Fibroblast of skin of abdomen (primary cell): ENCODE measurements around the gene DPY30.
A peak's percentile ranks its signal among the peaks of the same experiment; 100 is the strongest.

Experiments
- DNase-seq: peaks from one replicate; pipeline ENCODE4 v3.0.0-alpha.2; 2013

Gene DPY30

DNA sequence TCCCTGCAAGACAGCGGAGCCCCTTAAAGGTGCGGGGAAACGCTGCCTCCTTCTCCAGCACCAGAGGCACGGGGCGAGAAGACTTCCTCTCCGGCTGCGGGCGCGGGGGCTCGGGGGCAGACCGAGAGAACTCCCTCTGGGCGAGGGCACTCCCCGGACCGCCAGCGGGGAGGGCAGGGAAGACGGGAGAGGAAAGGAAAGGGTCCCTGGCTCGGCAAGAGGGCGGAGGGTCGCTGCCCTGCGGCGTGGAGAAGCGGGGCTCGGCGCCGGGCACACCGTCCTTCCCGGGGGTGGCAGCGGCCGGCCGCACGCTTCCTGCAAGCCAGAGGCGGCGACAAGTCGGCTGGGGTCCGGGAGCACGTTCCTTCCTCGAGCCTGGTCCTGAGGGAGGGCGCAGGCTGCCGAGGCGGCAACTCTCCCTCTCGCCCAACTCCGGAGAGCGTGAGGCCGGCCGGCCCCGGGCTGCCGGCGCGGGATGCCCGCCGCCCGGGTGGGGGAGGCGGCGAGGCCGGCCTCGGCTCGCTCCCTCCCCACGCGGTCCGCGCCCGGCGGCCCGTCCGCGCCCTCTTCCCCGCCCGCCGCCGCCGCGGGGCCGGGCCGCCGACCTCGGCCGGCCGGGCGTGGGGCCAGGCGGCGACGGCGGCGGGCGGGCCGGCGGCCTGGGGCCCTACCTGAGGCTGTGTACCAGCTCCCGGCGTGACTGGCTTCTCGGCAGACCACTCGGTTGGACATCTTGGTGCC lies 29.9 kb downstream of the DPY30 start:
- peak; percentile 14 for DNase-seq

DNA sequence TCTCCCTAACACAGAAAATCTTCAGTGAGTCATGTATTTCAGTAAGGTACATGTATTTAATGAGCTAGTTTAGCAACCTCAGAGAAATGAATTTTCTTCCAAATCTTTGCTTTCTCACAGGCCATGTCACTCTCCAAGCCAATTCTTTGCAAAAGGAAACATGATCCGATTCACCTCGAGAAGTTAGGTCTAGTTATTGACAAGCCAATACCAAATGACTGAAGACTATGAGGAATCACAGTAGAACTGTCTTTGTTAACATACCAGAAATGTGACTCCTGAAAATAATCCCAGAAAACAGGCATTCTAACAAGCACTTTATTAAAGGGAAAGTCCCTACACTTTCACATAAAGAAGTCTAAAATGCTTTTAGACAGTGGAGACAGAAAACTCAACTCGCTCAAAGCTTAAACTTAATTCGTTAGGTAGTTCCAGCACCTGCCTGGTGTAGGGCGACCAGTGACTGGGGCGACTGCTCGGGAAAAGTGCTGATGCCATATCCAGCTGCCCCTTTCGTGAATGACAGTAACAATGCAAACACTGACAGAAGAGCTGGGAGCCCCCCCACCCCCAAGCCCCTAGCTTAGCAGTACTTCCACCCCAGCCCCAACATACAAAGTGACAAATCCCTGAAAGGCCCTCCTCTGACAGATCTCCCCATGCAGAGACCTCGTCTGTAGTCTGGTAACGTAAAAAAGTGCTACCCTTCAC lies 30.6 kb downstream of the DPY30 start:
- DNase-seq: peak; percentile 30

GRCh38 chr2:32007121-32007391 lies 32.5 kb downstream of the DPY30 start:
- DNase-seq: no peak

DNA sequence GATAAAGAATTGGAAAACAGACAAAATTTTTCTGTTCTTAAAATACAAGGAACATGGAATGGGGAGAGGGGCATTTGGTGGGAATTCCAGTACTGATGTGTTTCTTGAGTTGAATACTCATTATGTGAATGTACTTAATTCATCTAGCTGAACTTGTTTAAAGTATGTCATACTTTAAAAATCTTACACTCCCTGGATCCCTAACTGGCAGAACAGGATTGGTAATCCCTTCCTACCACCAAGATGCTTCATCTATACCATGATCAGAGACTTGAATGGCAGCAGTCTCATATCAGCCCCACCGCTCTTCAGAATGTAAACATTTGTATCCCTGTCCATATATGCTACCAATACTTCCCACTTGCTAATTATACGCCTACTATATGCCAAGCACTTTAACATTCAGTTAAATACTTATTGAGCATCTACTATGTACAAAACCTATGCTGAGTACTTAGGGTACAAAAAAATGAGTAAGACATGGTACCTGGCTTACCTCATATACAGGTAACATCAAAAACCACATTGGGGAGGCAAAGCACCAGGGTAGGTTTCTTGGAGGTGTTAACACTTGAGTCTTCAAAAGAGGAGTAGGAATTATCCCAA lies 34.1 kb downstream of the DPY30 start:
- no peak for DNase-seq

GRCh38 chr2:32003791-32004190 lies 35.8 kb downstream of the DPY30 start:
- no peak for DNase-seq

DNA sequence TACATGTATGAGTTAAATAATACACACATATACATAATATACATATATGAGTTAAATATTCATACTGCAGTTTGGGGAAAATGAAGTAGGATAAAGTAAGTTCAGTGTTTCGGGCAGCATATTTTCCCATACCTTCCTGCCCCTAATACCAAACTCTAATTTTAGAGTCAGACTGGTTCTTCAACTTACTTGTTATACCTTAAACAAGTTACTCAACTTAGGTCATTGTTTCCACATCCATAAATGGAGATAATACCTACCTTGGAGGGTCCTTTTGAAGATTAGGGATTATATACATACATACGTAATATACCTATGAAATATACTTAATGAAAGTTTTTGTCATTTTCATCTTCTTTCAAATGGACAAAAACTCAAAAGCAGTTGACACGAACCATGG lies 37.2 kb downstream of the DPY30 start:
- no peak for DNase-seq

GRCh38 chr2:31999438-31999837 lies 40.2 kb downstream of the DPY30 start:
- DNase-seq: no peak

- no peak for DNase-seq
Measured at GRCh38 chr2:31998731-31999383, 40.7 kb downstream of the DPY30 start.

DNA sequence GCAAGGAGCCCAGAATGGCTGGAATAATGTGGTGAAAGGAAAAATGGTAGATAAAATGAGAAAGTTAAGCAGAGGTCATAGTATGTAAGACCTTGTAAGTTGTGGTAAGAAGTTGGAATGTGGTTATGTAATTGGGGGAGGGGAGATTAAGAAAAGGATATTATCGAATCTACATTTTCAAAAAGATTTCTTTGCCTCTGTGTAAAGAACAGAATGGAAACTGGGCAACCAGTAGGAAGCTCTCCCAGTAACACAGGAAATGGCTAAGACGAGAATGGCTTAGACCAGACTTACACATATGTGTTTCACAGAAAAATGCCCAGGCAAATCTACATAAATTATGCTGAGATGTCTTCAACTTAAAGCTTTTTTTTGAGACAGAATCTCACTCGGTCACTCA lies 42.0 kb downstream of the DPY30 start:
- peak; percentile 57 for DNase-seq

GRCh38 chr2:31996571-31997150 lies 42.9 kb downstream of the DPY30 start:
- DNase-seq: no peak

GRCh38 chr2:31992934-31993333 lies 46.7 kb downstream of the DPY30 start:
- DNase-seq: no peak

GRCh38 chr2:31992025-31992579 lies 47.5 kb downstream of the DPY30 start:
- no peak for DNase-seq

DNA sequence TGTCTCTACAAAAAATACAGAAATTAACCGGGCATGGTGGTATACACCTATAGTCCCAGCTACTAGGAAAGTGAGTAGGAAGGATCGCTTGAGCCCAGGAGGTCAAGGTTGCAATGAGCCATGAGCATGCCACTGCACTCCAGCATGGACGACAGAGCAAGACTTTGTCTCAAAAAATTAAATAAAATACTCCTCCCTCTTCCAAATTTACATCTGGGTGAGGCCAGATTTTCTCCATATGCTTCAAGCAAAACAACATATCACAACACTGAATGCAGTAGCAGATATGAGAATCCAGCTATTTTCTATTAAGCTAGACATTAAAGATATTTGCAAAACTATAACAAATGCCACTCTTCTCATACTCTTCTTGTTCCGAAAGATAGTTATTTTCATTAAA lies 49.7 kb downstream of the DPY30 start:
- no peak for DNase-seq

GRCh38 chr2:31987454-31988220 lies 52.0 kb downstream of the DPY30 start:
- peak; percentile 56 for DNase-seq

DNA sequence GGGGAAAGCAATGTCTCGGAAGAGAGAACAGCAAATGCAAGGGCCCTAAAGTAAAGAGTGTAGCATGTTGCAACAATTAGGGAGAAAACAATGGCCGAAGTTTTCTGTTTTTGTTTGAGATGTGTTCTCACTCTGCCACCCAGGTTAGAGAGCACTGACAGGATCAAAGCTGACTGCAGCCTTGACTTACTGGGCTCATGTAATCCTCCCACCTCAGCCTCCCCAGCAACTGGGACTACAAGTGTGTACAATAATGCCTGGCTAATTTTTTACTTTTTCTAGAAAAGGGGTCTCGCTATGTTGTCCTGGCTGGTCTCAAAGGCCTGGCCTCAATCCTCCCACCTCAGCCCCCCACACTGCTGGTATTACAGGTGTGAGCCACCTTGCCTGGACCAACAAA lies 52.7 kb downstream of the DPY30 start:
- DNase-seq: no peak

- DNase-seq: peak; percentile 9
Measured at GRCh38 chr2:31983762-31984467, 55.7 kb downstream of the DPY30 start.

GRCh38 chr2:31980674-31981356 lies 58.8 kb downstream of the DPY30 start:
- no peak for DNase-seq

DNA sequence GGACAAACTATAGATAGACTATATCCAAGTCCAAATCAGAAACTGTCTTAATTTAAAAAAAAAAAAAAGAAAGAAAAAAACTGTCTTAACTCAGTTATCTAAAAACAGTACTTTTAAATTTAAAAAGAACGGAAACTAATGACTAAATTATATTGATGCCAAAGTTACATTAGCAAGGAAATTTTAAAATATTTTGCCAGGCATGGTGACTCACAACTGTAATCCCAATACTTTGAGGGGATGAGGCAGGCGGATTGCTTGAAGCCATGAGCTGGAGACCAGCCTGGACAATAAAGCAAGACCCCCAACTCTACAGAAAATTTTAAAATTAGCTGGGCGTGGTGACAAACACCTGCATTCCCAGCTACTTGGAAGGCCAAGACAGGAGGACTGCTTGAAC lies 59.6 kb downstream of the DPY30 start:
- DNase-seq: no peak

DNA sequence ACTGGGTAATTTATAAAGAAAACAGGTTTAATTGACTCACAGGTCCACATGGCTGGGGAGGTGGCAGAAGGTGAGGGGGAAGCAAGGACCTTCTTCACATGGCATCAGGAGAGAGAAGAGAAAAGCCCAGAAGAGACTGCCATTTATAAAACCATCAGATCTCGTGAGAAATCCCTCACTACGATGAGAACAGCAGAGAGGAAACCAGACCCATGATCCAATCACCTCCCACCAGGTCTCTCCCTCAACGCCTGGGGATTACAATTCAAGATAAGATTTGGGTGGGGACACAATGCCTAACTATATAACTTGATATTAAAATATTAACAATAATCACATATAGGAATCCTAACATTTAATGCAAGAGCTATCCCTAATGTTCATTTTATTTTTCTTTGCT lies 60.6 kb downstream of the DPY30 start:
- DNase-seq: no peak

GRCh38 chr2:31978436-31978835 lies 61.2 kb downstream of the DPY30 start:
- no peak for DNase-seq
